ENCODE measurements around the gene RAB5IF. TPM values are rescaled to one million over a fixed set of nuclear protein-coding genes. Genes with fewer than 3 reads are reported as not detected.
"Not testable (repeated sequence)": the region's sequence is repeated elsewhere in the genome, so short reads cannot be mapped to it uniquely, and the experiment has no call there.

RAB5IF gene
- total and polyA plus RNA-seq, 5 donors = 60.2 to 74.3 (median 64.2) TPM

DNA sequence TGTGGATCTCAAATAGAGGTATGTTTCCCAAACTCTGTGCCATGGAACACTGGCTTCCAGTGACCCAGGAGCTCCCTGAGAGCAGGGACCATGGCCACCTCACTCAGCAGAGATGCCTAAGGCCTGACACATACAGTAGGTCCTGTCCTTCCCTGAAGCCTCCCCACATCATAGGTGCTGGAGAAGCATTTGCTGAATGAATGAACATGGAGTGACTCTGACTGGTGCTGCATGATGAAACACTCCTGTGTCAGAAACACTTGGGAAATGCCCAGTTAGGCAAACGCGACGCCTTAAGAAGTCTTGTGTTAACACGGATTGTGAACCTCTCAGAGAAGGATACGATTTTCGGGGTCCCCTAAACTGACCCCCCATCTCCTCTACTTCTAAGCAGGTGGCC, 26.1 kb downstream of the RAB5IF start:
- ATAC-seq (no peak), DNase-seq (no peak)
- intact Hi-C loops (cut with DNase I) = no loop called here

DNA sequence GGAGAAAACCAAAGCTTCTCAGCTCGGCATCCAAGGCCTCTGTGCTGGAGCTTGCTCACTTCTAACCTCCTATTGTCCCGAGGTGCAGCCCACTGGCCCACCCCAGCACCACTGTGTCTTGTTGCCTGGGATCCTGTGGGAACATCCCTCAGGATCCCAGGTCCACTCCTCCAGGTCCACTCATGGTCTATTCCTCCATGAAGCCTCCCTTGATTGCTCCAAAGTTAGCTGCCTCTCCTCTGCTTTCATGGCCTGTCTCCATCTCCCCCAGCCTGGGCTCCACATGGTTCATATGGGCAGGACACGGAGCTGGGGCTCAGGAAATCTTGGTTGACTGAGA, 26.5 kb downstream of the RAB5IF start:
- 73% methylated on average over 3 of the region's 3 CpGs for WGBS
- Histone ChIP-seq H3K9me3 (ENCODE audit: control insufficient read depth, low read length) (no peaks in the 10 kb centered on the region), H3K4me3 (ENCODE audit: low read length) (no peak overlapping the region), H3K27ac (ENCODE audit: low read length) (no peak overlapping the region), H3K4me1 (ENCODE audit: control insufficient read depth, insufficient read depth, low read length) (no peaks in the 10 kb centered on the region), H3K27me3 (ENCODE audit: control insufficient read depth, insufficient read depth) (no peaks in the 10 kb centered on the region)
- ATAC-seq (no peak), DNase-seq (no peak)
- intact Hi-C loops (cut with DNase I) = no loop called here

More for the DNA sequence above, 26.1 kb downstream of the RAB5IF start:
- Histone ChIP-seq H3K9me3 (ENCODE audit: control insufficient read depth, low read length) (no peaks in the 10 kb centered on the region), H3K27ac (ENCODE audit: low read length) (no peak overlapping the region), H3K4me1 (ENCODE audit: control insufficient read depth, insufficient read depth, low read length) (no peaks in the 10 kb centered on the region), H3K27me3 (ENCODE audit: control insufficient read depth, insufficient read depth) (no peaks in the 10 kb centered on the region), H3K4me3 (ENCODE audit: low read length) (no peak overlapping the region)
- WGBS = 93% methylated on average over 6 of the region's 6 CpGs

DNA sequence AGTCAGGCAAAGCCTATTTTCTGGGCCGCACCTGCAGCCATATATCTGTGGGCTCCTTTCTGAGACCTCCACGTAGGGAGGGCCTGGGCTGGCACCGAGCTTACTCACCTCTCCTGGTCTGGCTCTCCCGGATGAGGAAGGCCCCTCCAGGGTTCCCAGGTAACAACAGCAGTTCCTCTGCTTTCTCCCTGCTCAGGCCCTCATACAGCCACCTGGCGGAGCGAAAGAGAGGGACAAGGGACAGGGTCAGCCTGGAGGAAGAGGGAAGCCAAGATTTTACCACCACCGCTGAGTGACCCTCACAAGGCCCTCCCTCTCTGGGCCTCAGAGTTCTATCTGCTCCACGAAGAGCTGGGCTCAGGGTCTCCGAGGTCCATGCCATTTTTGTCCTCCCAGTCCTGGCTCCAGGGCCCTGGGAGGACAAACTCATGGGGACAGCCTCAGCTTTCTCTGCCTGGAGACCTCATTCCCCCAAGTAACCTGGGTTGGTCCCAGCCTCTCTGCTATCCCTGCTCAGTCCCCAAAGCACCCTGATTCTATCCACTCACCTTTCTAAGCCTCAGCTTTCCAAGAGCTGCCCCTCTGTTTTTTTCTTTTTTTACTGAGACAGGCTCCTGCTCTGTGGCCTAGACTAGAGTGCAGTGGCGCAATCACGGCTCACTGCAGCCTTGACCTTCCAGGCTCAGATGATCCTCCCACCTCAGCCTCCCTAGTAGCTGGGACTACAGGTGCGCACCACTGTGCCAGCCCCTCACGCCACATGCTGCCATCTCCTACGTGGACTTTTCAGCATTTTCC, 27.1 kb downstream of the RAB5IF start:
- 84% methylated on average over 14 of the region's 14 CpGs for WGBS
- intact Hi-C loops (cut with DNase I) = no loop called here
- ATAC-seq (no peak), DNase-seq (no peak)
- H3K4me1 ChIP-seq (ENCODE audit: control insufficient read depth, insufficient read depth, low read length) = no peaks in the 10 kb centered on the region
- no peaks in the 10 kb centered on the region for H3K27me3 ChIP-seq (ENCODE audit: control insufficient read depth, insufficient read depth)
- no peak overlapping the region for H3K27ac ChIP-seq (ENCODE audit: low read length)
- H3K9me3 ChIP-seq (ENCODE audit: control insufficient read depth, low read length) = no peaks in the 10 kb centered on the region
- H3K4me3 ChIP-seq (ENCODE audit: low read length) = no peak overlapping the region

DNA sequence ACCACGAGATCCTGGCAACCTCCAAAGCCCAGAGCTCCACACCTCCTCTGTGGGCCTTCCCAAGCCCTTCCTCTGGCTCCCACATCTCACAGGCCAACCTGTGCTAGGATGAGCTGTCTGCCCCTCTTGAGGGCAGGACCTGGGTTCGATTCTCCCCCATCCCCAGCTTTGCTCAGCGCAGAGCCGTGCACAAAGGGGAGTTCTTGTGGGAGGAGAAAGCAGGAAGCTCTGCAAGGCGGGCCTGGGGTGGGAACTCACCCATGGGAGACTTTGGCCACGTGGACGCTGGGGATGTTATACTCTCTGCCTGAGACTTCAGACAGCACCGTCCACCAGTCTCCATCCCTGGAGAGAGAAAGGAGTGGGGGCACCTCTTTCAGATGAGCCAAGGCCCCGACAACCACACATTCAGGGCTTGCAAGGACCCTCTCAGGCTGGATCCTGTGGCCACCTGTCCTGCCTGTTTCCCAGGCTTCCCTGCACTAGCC, 27.8 kb downstream of the RAB5IF start:
- H3K27ac ChIP-seq (ENCODE audit: low read length) = no peak overlapping the region
- no peaks in the 10 kb centered on the region for H3K4me1 ChIP-seq (ENCODE audit: control insufficient read depth, insufficient read depth, low read length)
- no peaks in the 10 kb centered on the region for H3K9me3 ChIP-seq (ENCODE audit: control insufficient read depth, low read length)
- no peak overlapping the region for H3K4me3 ChIP-seq (ENCODE audit: low read length)
- ATAC-seq (no peak), DNase-seq (no peak)
- intact Hi-C loops (cut with DNase I) = no loop called here
- no peaks in the 10 kb centered on the region for H3K27me3 ChIP-seq (ENCODE audit: control insufficient read depth, insufficient read depth)
- WGBS = 79% methylated on average over 9 of the region's 9 CpGs

DNA sequence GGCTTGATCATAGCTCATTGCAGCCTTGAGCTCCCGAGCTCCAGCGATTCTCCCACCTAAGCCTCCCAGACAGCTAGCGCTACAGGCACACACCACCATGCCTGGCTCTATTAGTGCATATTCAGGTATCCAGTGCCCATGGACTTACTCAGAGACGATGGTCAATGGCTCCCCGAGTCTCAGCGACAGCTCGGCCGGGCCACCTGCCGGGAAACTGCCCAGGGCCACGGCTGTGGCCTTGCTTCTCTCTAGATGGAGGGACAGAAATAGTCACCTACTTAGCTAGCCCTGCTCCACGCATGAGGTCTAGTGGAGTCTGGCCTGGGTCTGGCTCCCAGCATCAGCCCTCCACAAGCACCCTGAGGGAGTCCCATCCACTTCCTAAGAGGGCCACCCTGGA, 28.8 kb downstream of the RAB5IF start:
- DNase-seq = no peak
- WGBS = 93% methylated on average over 11 of the region's 11 CpGs

GRCh38 chr20:36638876-36639400, 33.4 kb downstream of the RAB5IF start:
- H3K9me3 ChIP-seq (ENCODE audit: control insufficient read depth, low read length); intact Hi-C loops (cut with DNase I); H3K4me3 ChIP-seq (ENCODE audit: low read length); DNase-seq; H3K27me3 ChIP-seq (ENCODE audit: control insufficient read depth, insufficient read depth); H3K27ac ChIP-seq (ENCODE audit: low read length); ATAC-seq; H3K4me1 ChIP-seq (ENCODE audit: control insufficient read depth, insufficient read depth, low read length): not testable (repeated sequence)
- 94% methylated on average over 12 of the region's 12 CpGs for WGBS

More for the DNA sequence above, 28.8 kb downstream of the RAB5IF start:
- Histone ChIP-seq H3K4me3 (ENCODE audit: low read length) (no peak overlapping the region), H3K27ac (ENCODE audit: low read length) (no peak overlapping the region), H3K27me3 (ENCODE audit: control insufficient read depth, insufficient read depth) (no peaks in the 10 kb centered on the region), H3K4me1 (ENCODE audit: control insufficient read depth, insufficient read depth, low read length) (no peaks in the 10 kb centered on the region), H3K9me3 (ENCODE audit: control insufficient read depth, low read length) (no peaks in the 10 kb centered on the region)
- no peak for ATAC-seq
- intact Hi-C loops (cut with DNase I) = no loop called here

DNA sequence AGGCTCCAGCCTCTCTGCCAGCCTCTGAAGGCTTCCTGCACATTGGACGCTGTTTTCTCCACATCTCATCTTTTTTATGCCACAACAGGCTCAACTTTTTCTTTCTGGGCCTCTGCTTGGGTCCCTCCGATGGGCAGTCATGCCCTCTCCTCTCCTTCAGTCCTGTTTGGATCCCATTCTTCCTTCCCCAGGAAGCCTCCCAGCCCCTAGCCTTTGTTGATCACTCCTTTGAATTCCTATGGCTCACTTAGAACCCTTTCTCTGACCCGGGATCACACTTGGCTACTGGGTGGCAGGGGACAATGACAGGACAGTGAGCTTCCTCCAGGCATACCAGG, 35.9 kb downstream of the RAB5IF start:
- Histone ChIP-seq H3K27me3 (ENCODE audit: control insufficient read depth, insufficient read depth) (no peaks in the 10 kb centered on the region), H3K4me3 (ENCODE audit: low read length) (no peak overlapping the region), H3K9me3 (ENCODE audit: control insufficient read depth, low read length) (no peaks in the 10 kb centered on the region), H3K27ac (ENCODE audit: low read length) (no peak overlapping the region), H3K4me1 (ENCODE audit: control insufficient read depth, insufficient read depth, low read length) (peaks cover 3% of the 10 kb centered on the region)
- ATAC-seq (no peak), DNase-seq (no peak)
- intact Hi-C loops (cut with DNase I) = no loop called here
- 92% methylated on average over 3 of the region's 3 CpGs for WGBS

DNA sequence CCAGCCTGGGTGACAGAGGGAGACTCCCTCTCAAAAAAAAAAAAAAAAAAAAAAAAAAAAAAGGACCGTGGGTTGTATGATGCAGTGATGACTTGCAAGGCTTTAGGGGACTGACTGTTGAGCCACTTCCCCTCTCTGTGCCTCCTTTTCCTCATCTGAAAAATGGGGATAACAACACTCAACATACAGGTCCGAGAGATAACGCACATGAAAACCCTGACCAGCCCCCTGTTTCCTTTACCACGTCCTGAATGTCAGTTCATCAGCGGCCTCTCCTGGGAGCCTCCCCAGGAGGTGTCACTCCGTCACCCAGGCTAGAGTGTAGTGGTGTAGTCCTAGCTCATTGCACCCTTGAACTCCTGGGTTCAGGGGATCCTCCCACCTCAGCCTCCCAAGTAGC, 36.6 kb downstream of the RAB5IF start:
- ATAC-seq (no peak), DNase-seq (no peak)
- peaks cover 3% of the 10 kb centered on the region for H3K4me1 ChIP-seq (ENCODE audit: control insufficient read depth, insufficient read depth, low read length)
- 72% methylated on average over 6 of the region's 6 CpGs for WGBS
- no peaks in the 10 kb centered on the region for H3K27me3 ChIP-seq (ENCODE audit: control insufficient read depth, insufficient read depth)
- no peaks in the 10 kb centered on the region for H3K9me3 ChIP-seq (ENCODE audit: control insufficient read depth, low read length)
- H3K4me3 ChIP-seq (ENCODE audit: low read length) = no peak overlapping the region
- H3K27ac ChIP-seq (ENCODE audit: low read length) = no peak overlapping the region
- intact Hi-C loops (cut with DNase I) = no loop called here

- no peaks in the 10 kb centered on the region for H3K27me3 ChIP-seq (ENCODE audit: control insufficient read depth, insufficient read depth)
- no peak overlapping the region for H3K27ac ChIP-seq (ENCODE audit: low read length)
- no peaks in the 10 kb centered on the region for H3K9me3 ChIP-seq (ENCODE audit: control insufficient read depth, low read length)
- intact Hi-C loops (cut with DNase I) = no loop called here
- WGBS = 78% methylated on average over 5 of the region's 5 CpGs
- ATAC-seq (no peak), DNase-seq (no peak)
- H3K4me1 ChIP-seq (ENCODE audit: control insufficient read depth, insufficient read depth, low read length) = peaks cover 3% of the 10 kb centered on the region
- no peak overlapping the region for H3K4me3 ChIP-seq (ENCODE audit: low read length)
Observed at GRCh38 chr20:36644032-36644705, 38.6 kb downstream of the RAB5IF start.

DNA sequence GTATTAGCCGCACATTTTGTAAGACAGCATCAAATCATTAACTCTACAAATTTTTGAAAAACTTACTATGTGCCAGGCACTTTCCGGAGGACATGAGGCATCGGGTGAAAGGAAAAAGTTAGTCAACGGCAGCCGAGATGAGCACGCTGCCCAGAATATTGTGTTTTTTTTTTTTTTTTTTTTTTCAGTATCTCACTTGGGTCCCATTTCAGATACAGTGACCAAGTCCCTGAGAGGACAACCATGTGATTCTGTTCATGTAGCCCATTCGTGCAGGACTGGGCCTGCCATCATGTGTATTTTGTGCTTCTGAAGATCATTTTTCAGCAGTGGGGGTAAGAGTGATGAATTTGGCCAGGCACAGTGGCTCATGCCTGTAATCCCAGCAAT, 39.1 kb downstream of the RAB5IF start:
- intact Hi-C loops (cut with DNase I) = no loop called here
- no peak overlapping the region for H3K4me3 ChIP-seq (ENCODE audit: low read length)
- WGBS = 73% methylated on average over 7 of the region's 7 CpGs
- peaks cover 3% of the 10 kb centered on the region for H3K4me1 ChIP-seq (ENCODE audit: control insufficient read depth, insufficient read depth, low read length)
- H3K27me3 ChIP-seq (ENCODE audit: control insufficient read depth, insufficient read depth) = no peaks in the 10 kb centered on the region
- no peaks in the 10 kb centered on the region for H3K9me3 ChIP-seq (ENCODE audit: control insufficient read depth, low read length)
- H3K27ac ChIP-seq (ENCODE audit: low read length) = no peak overlapping the region
- DNase-seq = no peak
- no peak for ATAC-seq

- no peak for ATAC-seq
- peaks cover 3% of the 10 kb centered on the region for H3K4me1 ChIP-seq (ENCODE audit: control insufficient read depth, insufficient read depth, low read length)
- intact Hi-C loops (cut with DNase I) = no loop called here
- H3K4me3 ChIP-seq (ENCODE audit: low read length) = no peak overlapping the region
- H3K27me3 ChIP-seq (ENCODE audit: control insufficient read depth, insufficient read depth) = no peaks in the 10 kb centered on the region
- H3K27ac ChIP-seq (ENCODE audit: low read length) = no peak overlapping the region
- no peaks in the 10 kb centered on the region for H3K9me3 ChIP-seq (ENCODE audit: control insufficient read depth, low read length)
- no peak for DNase-seq
- WGBS = 90% methylated on average over 7 of the region's 7 CpGs
Observed at GRCh38 chr20:36645353-36645752, 39.8 kb downstream of the RAB5IF start.
